H1 (cell line): Measurements from ENCODE around the gene CREB1. TPM values are rescaled to one million over a fixed set of nuclear protein-coding genes. Genes with fewer than 3 reads are reported as not detected.

Source experiments
- BCL11A ChIP-seq, 2 experiments: IDR thresholded peaks; one replicate each; pipeline ENCODE4 v1.6.1; 2011; ENCODE audit warnings: low read depth in 2 of 2, low read length in 2 of 2, mild to moderate bottlenecking in 2 of 2
- EP300 ChIP-seq, 2 experiments: IDR thresholded peaks; 1 replicate in 1 of 2; 2 replicates in 1 of 2; pipeline ENCODE4 v1.6.1; 2011 to 2012; ENCODE audit warnings: low read depth in 2 of 2, low read length in 2 of 2, mild to moderate bottlenecking in 2 of 2, borderline replicate concordance in 1 of 2, inconsistent platforms in 1 of 2, moderate library complexity in 1 of 2
- JUND ChIP-seq: IDR thresholded peaks from 2 replicates; pipeline ENCODE4 v1.6.1; 2011; ENCODE audit warnings: mild to moderate bottlenecking, improper control_type of control experiment, low read length
- RXRA ChIP-seq: IDR thresholded peaks from 2 replicates; pipeline ENCODE4 v1.6.1; 2011; ENCODE audit warnings: low read depth, mild to moderate bottlenecking, low read length, moderate library complexity; ENCODE audit not compliant: insufficient read depth
- TEAD4 ChIP-seq: IDR thresholded peaks from 2 replicates; pipeline ENCODE4 v1.6.1; 2012; ENCODE audit warnings: low read depth, low read length, inconsistent platforms, mixed read lengths
- polyA plus RNA-seq, 7 experiments: library from polyadenylated mRNA; depleted of rRNA in 3 of 7; stranded (reverse) in 5 of 7; unstranded in 2 of 7; fragments of >200 nt in 5 of 7; fragments of 200-250 nt in 2 of 7; gene quantifications; 1 replicate in 5 of 7; 2 replicates in 1 of 7; 4 replicates in 1 of 7; pipeline versions ENCODE4 v1.2.1 to v1.2.3, GENCODE V29; 2011 to 2013; ENCODE audit warnings: missing spikeins in 2 of 7, mixed read lengths in 2 of 7
- total RNA-seq: library from RNA; stranded (reverse); fragmentation: NEBNext Ultra II Directional; extraction: Animal tissue kit (Norgen Biotek cat#: 25700); gene quantifications from 2 replicates; pipeline ENCODE4 v1.2.1, GENCODE V29; 2021
- TF ChIP-seq, protein P1 (sequence below): IDR thresholded peaks from 2 replicates; pipeline ENCODE4 v1.6.1; 2012; ENCODE audit warnings: inconsistent platforms

CREB1 gene
- total and polyA plus RNA-seq, 2 of the 8 experiments (the other 6 are each of a cell fraction or from before 2014, with no cell fraction given): 46.3 to 99.0 TPM

- TF ChIP-seq EP300 (IDR thresholded peaks at IDR 0.05; ENCODE audit: borderline replicate concordance in 1 of 2, low read depth in 2 of 2, low read length in 2 of 2): no peak
- TF ChIP-seq BCL11A (IDR thresholded peaks at IDR 0.05; ENCODE audit: low read depth in 2 of 2, low read length in 2 of 2): no peak
- TF ChIP-seq TEAD4: no peak
- no peak for TF ChIP-seq RXRA
- TF ChIP-seq, protein P1, sequence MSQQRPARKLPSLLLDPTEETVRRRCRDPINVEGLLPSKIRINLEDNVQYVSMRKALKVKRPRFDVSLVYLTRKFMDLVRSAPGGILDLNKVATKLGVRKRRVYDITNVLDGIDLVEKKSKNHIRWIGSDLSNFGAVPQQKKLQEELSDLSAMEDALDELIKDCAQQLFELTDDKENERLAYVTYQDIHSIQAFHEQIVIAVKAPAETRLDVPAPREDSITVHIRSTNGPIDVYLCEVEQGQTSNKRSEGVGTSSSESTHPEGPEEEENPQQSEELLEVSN: no peak
- no peak for TF ChIP-seq JUND
- TF ChIP-seq, all 59 proteins: peak for 0
Measured at GRCh38 chr2:207484444-207485391, 45.0 kb upstream of the CREB1 start (continued).
